Lower leg skin (tissue), 3 donors: ENCODE data around the gene RPRD1A.

ENCODE experiments used
- CTCF ChIP-seq, 3 donors: fragments of 450-650 bp; IDR thresholded peaks; one replicate each; pipeline ENCODE4 v1.5.1; 2016; ENCODE audit warnings: antibody characterized with exemption in 3 of 3, mild to moderate bottlenecking in 3 of 3, moderate library complexity in 2 of 3
- POLR2A ChIP-seq, 2 donors: fragments of 450-650 bp; IDR thresholded peaks; one replicate each; pipeline ENCODE4 v1.6.1; 2016 to 2017; ENCODE audit warnings: antibody characterized with exemption in 2 of 2, mild to moderate bottlenecking in 1 of 2, moderate library complexity in 1 of 2

- TF ChIP-seq CTCF (IDR thresholded peaks at IDR 0.05) = no peak
- no peak for TF ChIP-seq POLR2A (IDR thresholded peaks at IDR 0.05)
Observed at GRCh38 chr18:35962320-35962719, 105.0 kb downstream of the RPRD1A start.
